Esophagus squamous epithelium (tissue), 4 donors: ENCODE results near the gene CAND1.

Experiments used
- POLR2A ChIP-seq, 4 donors: fragments of 450-650 bp; IDR thresholded peaks; one replicate each; pipeline ENCODE4 v1.6.1; 2017; ENCODE audit warnings: antibody characterized with exemption in 4 of 4, mild to moderate bottlenecking in 4 of 4, moderate library complexity in 3 of 4
- TF ChIP-seq, protein P1 (sequence below), 6 experiments: fragments of 450-650 bp in 4 of 6; fragments of 200-600 bp in 2 of 6; sonication (generic) in 2 of 6; IDR thresholded peaks; one replicate each; pipeline ENCODE4 v1.5.1; 2016 to 2019; ENCODE audit warnings: antibody characterized with exemption in 6 of 6, mild to moderate bottlenecking in 4 of 6, moderate library complexity in 4 of 6

DNA sequence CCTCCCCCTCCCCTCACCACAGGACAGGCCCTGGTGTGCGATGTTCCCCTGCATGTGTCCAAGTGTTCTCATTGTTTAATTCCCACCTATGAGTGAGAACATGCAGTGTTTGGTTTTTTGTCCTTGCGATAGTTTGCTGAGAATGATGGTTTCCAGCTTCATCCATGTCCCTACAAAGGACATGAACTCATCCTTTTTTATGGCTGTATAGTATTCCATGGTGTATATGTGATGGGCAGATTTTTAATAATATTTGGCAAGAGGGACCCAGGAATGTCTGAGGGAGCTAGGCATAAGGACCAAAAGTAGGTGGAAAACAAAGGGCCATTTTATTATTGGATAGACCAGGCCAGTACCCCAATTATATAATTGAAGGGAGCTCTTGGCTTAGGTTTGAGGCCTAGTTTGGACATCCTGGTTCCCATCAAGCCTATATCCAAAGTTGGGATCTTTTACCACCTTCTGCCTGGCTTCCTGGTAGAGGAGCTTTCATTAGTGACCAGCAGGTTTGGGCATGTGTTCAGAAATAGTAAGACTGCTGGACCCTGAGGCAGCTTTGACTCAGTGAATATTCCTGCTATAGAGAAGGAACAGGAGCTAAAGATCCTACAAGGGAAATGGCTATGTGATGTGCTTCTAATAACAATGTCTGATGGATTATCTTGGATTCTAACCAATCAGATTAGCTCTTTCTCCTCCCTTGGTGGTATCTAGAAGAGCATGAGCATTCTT lies 76.0 kb downstream of the CAND1 start:
- TF ChIP-seq POLR2A (IDR thresholded peaks at IDR 0.05): no peak
- TF ChIP-seq, protein P1, sequence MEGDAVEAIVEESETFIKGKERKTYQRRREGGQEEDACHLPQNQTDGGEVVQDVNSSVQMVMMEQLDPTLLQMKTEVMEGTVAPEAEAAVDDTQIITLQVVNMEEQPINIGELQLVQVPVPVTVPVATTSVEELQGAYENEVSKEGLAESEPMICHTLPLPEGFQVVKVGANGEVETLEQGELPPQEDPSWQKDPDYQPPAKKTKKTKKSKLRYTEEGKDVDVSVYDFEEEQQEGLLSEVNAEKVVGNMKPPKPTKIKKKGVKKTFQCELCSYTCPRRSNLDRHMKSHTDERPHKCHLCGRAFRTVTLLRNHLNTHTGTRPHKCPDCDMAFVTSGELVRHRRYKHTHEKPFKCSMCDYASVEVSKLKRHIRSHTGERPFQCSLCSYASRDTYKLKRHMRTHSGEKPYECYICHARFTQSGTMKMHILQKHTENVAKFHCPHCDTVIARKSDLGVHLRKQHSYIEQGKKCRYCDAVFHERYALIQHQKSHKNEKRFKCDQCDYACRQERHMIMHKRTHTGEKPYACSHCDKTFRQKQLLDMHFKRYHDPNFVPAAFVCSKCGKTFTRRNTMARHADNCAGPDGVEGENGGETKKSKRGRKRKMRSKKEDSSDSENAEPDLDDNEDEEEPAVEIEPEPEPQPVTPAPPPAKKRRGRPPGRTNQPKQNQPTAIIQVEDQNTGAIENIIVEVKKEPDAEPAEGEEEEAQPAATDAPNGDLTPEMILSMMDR (IDR thresholded peaks at IDR 0.05): no peak
